CD4-positive, alpha-beta memory T cell (primary cell): ENCODE measurements around the gene OPRD1. TPM values are rescaled to one million over a fixed set of nuclear protein-coding genes. Genes with fewer than 3 reads are reported as not detected.
"Not testable (repeated sequence)": the region's sequence is repeated elsewhere in the genome, so short reads cannot be mapped to it uniquely, and the experiment has no call there.

ENCODE experiments used
- CTCF ChIA-PET: fragments of 350-600 bp; sonication (Branson Sonifier 250); formaldehyde crosslinking; loops from one replicate; lab custom pipeline; 2021; ENCODE audit warnings: inconsistent platforms; ENCODE audit not compliant: partially characterized antibody; lab: Charles Lee
- POLR2A ChIA-PET: fragments of 350-600 bp; sonication (Branson Sonifier 250); formaldehyde crosslinking; loops from one replicate; lab custom pipeline; 2021; ENCODE audit not compliant: partially characterized antibody; lab: Charles Lee
- DNase-seq, 5 donors: peaks; one replicate each; pipeline versions ENCODE4 v3.0.0 to v3.0.0-alpha.2; 2020 to 2022; ENCODE audit warnings: mixed read lengths in 1 of 5
- H3K27ac ChIP-seq: one replicate; pipeline ENCODE4 v1.7.0; 2013; ENCODE audit warnings: low read depth, low read length
- H3K27me3 ChIP-seq: 2 replicates; pipeline ENCODE4 v1.7.0; 2013; ENCODE audit warnings: mild to moderate bottlenecking, low read length, moderate library complexity; ENCODE audit not compliant: insufficient read depth
- H3K36me3 ChIP-seq: 2 replicates; pipeline ENCODE4 v1.7.0; 2013; ENCODE audit warnings: mild to moderate bottlenecking, low read length, moderate library complexity; ENCODE audit not compliant: insufficient read depth
- H3K4me1 ChIP-seq: 2 replicates; pipeline ENCODE4 v1.7.0; 2013; ENCODE audit warnings: mild to moderate bottlenecking, low read length, moderate library complexity; ENCODE audit not compliant: insufficient read depth
- H3K4me3 ChIP-seq, 2 donors: one replicate each; pipeline ENCODE4 v1.7.0; 2013; ENCODE audit warnings: low read length in 2 of 2, mild to moderate bottlenecking in 1 of 2
- H3K9me3 ChIP-seq, 2 donors: one replicate each; pipeline ENCODE4 v1.7.0; 2013; ENCODE audit warnings: low read length in 2 of 2, control low read depth in 1 of 2; ENCODE audit not compliant: control insufficient read depth in 1 of 2
- H3K27ac Mint-ChIP-seq, 7 donors: one replicate each; pipeline ENCODE4 v1.8.0; 2020 to 2021; ENCODE audit warnings: mixed read lengths in 7 of 7, mild to moderate bottlenecking in 6 of 7, inconsistent platforms in 3 of 7, moderate library complexity in 3 of 7
- H3K27me3 Mint-ChIP-seq, 2 donors: one replicate each; pipeline ENCODE4 v1.8.0; 2020 to 2021; ENCODE audit warnings: mixed read lengths in 2 of 2
- H3K36me3 Mint-ChIP-seq, 2 donors: one replicate each; pipeline ENCODE4 v1.8.0; 2020 to 2021; ENCODE audit warnings: mixed read lengths in 2 of 2, inconsistent platforms in 1 of 2, mild to moderate bottlenecking in 1 of 2
- H3K4me1 Mint-ChIP-seq, 4 donors: one replicate each; pipeline ENCODE4 v1.8.0; 2020 to 2021; ENCODE audit warnings: mixed read lengths in 4 of 4, mild to moderate bottlenecking in 1 of 4
- H3K4me3 Mint-ChIP-seq, 8 donors: one replicate each; pipeline ENCODE4 v1.8.0; 2020 to 2021; ENCODE audit warnings: mixed read lengths in 8 of 8, mild to moderate bottlenecking in 7 of 8, moderate library complexity in 6 of 8, inconsistent platforms in 3 of 8
- H3K9me3 Mint-ChIP-seq, 8 donors: one replicate each; pipeline ENCODE4 v1.8.0; 2020 to 2021; ENCODE audit warnings: mixed read lengths in 8 of 8, mild to moderate bottlenecking in 5 of 8, inconsistent platforms in 3 of 8, moderate library complexity in 1 of 8
- intact Hi-C: fragments of 100-400 bp; cut with micrococcal nuclease; formaldehyde crosslinking; loops from one replicate; pipeline ENCODE4 v1.15.1; 2023
- polyA plus RNA-seq, 2 donors: library from polyadenylated mRNA; unstranded; fragments of 300-500 nt; fragmentation: Illumina TruSeq; gene quantifications; one replicate each; pipeline ENCODE4 v1.2.3, GENCODE V29; 2021
- total RNA-seq, 2 experiments: library from RNA; stranded (reverse); gene quantifications; one replicate each; pipeline ENCODE4 v1.2.3, GENCODE V29; 2021

Gene OPRD1
- total and polyA plus RNA-seq, 4 experiments from 2014 or later = 0.03 TPM; not detected in 3

- H3K27ac Mint-ChIP-seq = peak overlapping the region in 1 of 7 donors; percentile 30
- intact Hi-C loops = no loop called here
- no peak overlapping the region for H3K4me3 Mint-ChIP-seq
Measured at GRCh38 chr1:28871631-28872401, 59.8 kb downstream of the OPRD1 start.

GRCh38 chr1:28875134-28875533, 63.2 kb downstream of the OPRD1 start:
- H3K4me1 ChIP-seq, H3K36me3 ChIP-seq, H3K27me3 Mint-ChIP-seq, H3K27ac ChIP-seq, H3K4me3 Mint-ChIP-seq, intact Hi-C loops, H3K9me3 Mint-ChIP-seq, H3K4me3 ChIP-seq, DNase-seq, H3K36me3 Mint-ChIP-seq, H3K9me3 ChIP-seq, H3K27ac Mint-ChIP-seq, H3K27me3 ChIP-seq, H3K4me1 Mint-ChIP-seq: not testable (repeated sequence)
- POLR2A ChIA-PET = interaction anchor here (1.0 to 3.4 kb wide), 3 partner anchors 90 to 232 kb away, joined by 3 to 22 read pairs (median 6); partner anchors contain the start of genes RNU11 and TAF12
- CTCF ChIA-PET = interaction anchor here (0.6 to 13.0 kb wide), 14 partner anchors 8 to 784 kb away, joined by 3 to 294 read pairs (median 12); no protein-coding TSS in a partner anchor

More at GRCh38 chr1:28871631-28872401, 59.8 kb downstream of the OPRD1 start:
- Mint-ChIP-seq H3K36me3 (no peaks in the 10 kb centered on the region), H3K4me1 (no peaks in the 10 kb centered on the region), H3K9me3 (no peaks in the 10 kb centered on the region), H3K27me3 (peaks cover 3 to 9% of the 10 kb centered on the region in 2 donors)
- DNase-seq = no peak
- Histone ChIP-seq H3K4me3 (no peak overlapping the region), H3K27ac (no peak overlapping the region), H3K36me3 (no peaks in the 10 kb centered on the region), H3K4me1 (no peaks in the 10 kb centered on the region), H3K9me3 (no peaks in the 10 kb centered on the region), H3K27me3 (no peaks in the 10 kb centered on the region)
- ChIA-PET POLR2A (no interaction called here), CTCF (interaction anchor here (2.2 kb wide), 1 partner anchor 9 kb away, joined by 11 read pairs; no protein-coding TSS in a partner anchor)

GRCh38 chr1:28877132-28877781, 65.3 kb downstream of the OPRD1 start:
- H3K4me1 Mint-ChIP-seq = peaks cover 6 to 10% (median 7%) of the 10 kb centered on the region in 4 donors
- Histone ChIP-seq H3K27me3 (no peaks in the 10 kb centered on the region), H3K4me3 (no peak overlapping the region), H3K27ac (no peak overlapping the region), H3K36me3 (no peaks in the 10 kb centered on the region), H3K9me3 (no peaks in the 10 kb centered on the region), H3K4me1 (peaks cover 5% of the 10 kb centered on the region)
- H3K9me3 Mint-ChIP-seq = no peaks in the 10 kb centered on the region
- no peaks in the 10 kb centered on the region for H3K36me3 Mint-ChIP-seq
- peaks cover 1 to 7% of the 10 kb centered on the region in 2 donors for H3K27me3 Mint-ChIP-seq
- H3K27ac Mint-ChIP-seq = peak overlapping the region in 3 of 7 donors; percentile 32 to 57 (median 42)
- ChIA-PET POLR2A (interaction anchor here (0.5 to 3.4 kb wide), 14 partner anchors 86 to 518 kb away, joined by 3 to 22 read pairs (median 3); partner anchors contain the start of genes RCC1, RNU11, TAF12 and YTHDF2), CTCF (interaction anchor here (0.5 to 13.0 kb wide), 74 partner anchors 9 to 1208 kb away, joined by 3 to 294 read pairs (median 4); partner anchors contain the start of genes EPB41, MED18, PHACTR4 and SRSF4)
- no peak overlapping the region for H3K4me3 Mint-ChIP-seq
- DNase-seq = peak; percentile 68 to 75 (median 71)
- intact Hi-C loops = loop anchor here (1.0 to 2.0 kb wide), 6 partner anchors 92 to 786 kb away; partner anchors contain the start of genes RNU11 and TAF12

GRCh38 chr1:28878796-28879195, 66.8 kb downstream of the OPRD1 start:
- DNase-seq = no peak
- H3K27ac Mint-ChIP-seq = peak overlapping the region in 1 of 7 donors; percentile 70
- H3K4me3 Mint-ChIP-seq = no peak overlapping the region
- ChIA-PET POLR2A (interaction anchor here (0.8 kb wide), 1 partner anchor 297 kb away, joined by 3 read pairs; no protein-coding TSS in a partner anchor), CTCF (interaction anchor here (1.0 to 13.0 kb wide), 10 partner anchors 94 to 519 kb away, joined by 3 to 294 read pairs (median 13); no protein-coding TSS in a partner anchor)
- Histone ChIP-seq H3K4me1 (peaks cover 11% of the 10 kb centered on the region), H3K4me3 (no peak overlapping the region), H3K9me3 (no peaks in the 10 kb centered on the region), H3K27me3 (no peaks in the 10 kb centered on the region), H3K36me3 (no peaks in the 10 kb centered on the region), H3K27ac (no peak overlapping the region)
- intact Hi-C loops = no loop called here
- peaks cover 11 to 17% (median 13%) of the 10 kb centered on the region in 4 donors for H3K4me1 Mint-ChIP-seq
- H3K9me3 Mint-ChIP-seq = no peaks in the 10 kb centered on the region
- H3K27me3 Mint-ChIP-seq = peaks cover 1 to 5% of the 10 kb centered on the region in 2 donors
- no peaks in the 10 kb centered on the region for H3K36me3 Mint-ChIP-seq

- intact Hi-C loops = loop anchor here (1.0 kb wide), 3 partner anchors 152 to 321 kb away; no protein-coding TSS in a partner anchor
- H3K27ac Mint-ChIP-seq = peak overlapping the region in 4 of 7 donors; percentile 6 to 78 (median 62)
- Histone ChIP-seq H3K27me3 (no peaks in the 10 kb centered on the region), H3K9me3 (no peaks in the 10 kb centered on the region), H3K36me3 (no peaks in the 10 kb centered on the region), H3K27ac (no peak overlapping the region), H3K4me3 (no peak overlapping the region), H3K4me1 (peaks cover 41% of the 10 kb centered on the region)
- peaks cover 33 to 45% (median 38%) of the 10 kb centered on the region in 4 donors for H3K4me1 Mint-ChIP-seq
- peaks cover 0 to 5% (median 0%) of the 10 kb centered on the region in 8 donors for H3K9me3 Mint-ChIP-seq
- H3K4me3 Mint-ChIP-seq = peak overlapping the region in 2 of 8 donors; percentile 26 to 36
- H3K36me3 Mint-ChIP-seq = peaks cover 0 to 5% of the 10 kb centered on the region in 2 donors
- ChIA-PET CTCF (interaction anchor here (0.6 to 13.0 kb wide), 38 partner anchors 9 to 633 kb away, joined by 3 to 294 read pairs (median 5); partner anchors contain the start of genes SRSF4 and TMEM200B), POLR2A (interaction anchor here (0.6 to 2.4 kb wide), 7 partner anchors 33 to 315 kb away, joined by 3 to 24 read pairs (median 4); partner anchors contain the start of genes EPB41 and SRSF4)
- DNase-seq = peak; percentile 70 to 79 (median 73)
- H3K27me3 Mint-ChIP-seq = peaks cover 0 to 5% of the 10 kb centered on the region in 2 donors
Measured at GRCh38 chr1:28882009-28882628, 70.1 kb downstream of the OPRD1 start.

- no peak for DNase-seq
- Mint-ChIP-seq H3K4me3 (no peak overlapping the region), H3K27ac (peak overlapping the region in 1 of 7 donors; percentile 53), H3K9me3 (peaks cover 0 to 5% (median 0%) of the 10 kb centered on the region in 8 donors), H3K36me3 (peaks cover 0 to 7% of the 10 kb centered on the region in 2 donors), H3K4me1 (peaks cover 36 to 51% (median 43%) of the 10 kb centered on the region in 4 donors), H3K27me3 (peaks cover 0 to 4% of the 10 kb centered on the region in 2 donors)
- Histone ChIP-seq H3K36me3 (no peaks in the 10 kb centered on the region), H3K27ac (no peak overlapping the region), H3K4me1 (peaks cover 47% of the 10 kb centered on the region), H3K4me3 (no peak overlapping the region), H3K27me3 (no peaks in the 10 kb centered on the region), H3K9me3 (no peaks in the 10 kb centered on the region)
- ChIA-PET POLR2A (interaction anchor here (1.0 to 2.8 kb wide), 2 partner anchors 53 to 299 kb away, joined by 3 to 19 read pairs; partner anchors contain the start of gene SRSF4), CTCF (interaction anchor here (0.7 to 13.0 kb wide), 11 partner anchors 98 to 907 kb away, joined by 3 to 294 read pairs (median 5); no protein-coding TSS in a partner anchor)
- intact Hi-C loops = no loop called here
Measured at GRCh38 chr1:28883242-28883616, 71.3 kb downstream of the OPRD1 start.
